Effector CD8-positive, alpha-beta T cell (primary cell): ENCODE results near the gene RECQL5.
"Not testable (repeated sequence)": the region's sequence is repeated elsewhere in the genome, so short reads cannot be mapped to it uniquely, and the experiment has no call there.

Source experiments
- DNase-seq: peaks from one replicate; lab custom pipeline; 2025; lab: John Stamatoyannopoulos, UW

The RECQL5 gene

GRCh38 chr17:75616521-75617122 is 50.3 kb downstream of the RECQL5 start:
- DNase-seq = no peak

GRCh38 chr17:75615301-75615700 is 51.7 kb downstream of the RECQL5 start:
- DNase-seq = no peak

GRCh38 chr17:75614556-75615270 is 52.2 kb downstream of the RECQL5 start:
- DNase-seq = no peak

DNA sequence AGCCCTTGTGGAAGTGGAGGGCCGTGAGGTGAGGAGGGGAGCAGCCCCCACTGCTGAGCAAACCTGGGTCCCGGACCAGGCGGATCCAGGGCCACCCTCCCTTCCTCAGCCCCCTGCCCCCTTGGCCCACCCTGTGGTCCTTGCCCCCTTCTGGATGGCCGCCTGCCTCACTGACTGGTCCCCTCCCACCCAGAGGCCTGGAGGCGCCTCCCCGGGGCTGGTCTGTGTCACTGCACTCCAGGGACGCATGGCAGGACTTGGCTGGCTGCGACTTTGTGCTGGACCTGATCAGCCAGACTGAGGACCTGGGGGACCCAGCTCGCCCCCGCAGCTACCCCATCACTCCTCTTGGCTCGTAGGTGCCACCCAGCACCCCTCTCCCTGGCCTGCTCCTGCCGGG is 52.9 kb downstream of the RECQL5 start:
- no peak for DNase-seq

- no peak for DNase-seq
Measured at GRCh38 chr17:75612906-75613626, 53.9 kb downstream of the RECQL5 start.

- no peak for DNase-seq
Measured at GRCh38 chr17:75611851-75612429, 55.0 kb downstream of the RECQL5 start.

GRCh38 chr17:75610103-75610984 is 56.6 kb downstream of the RECQL5 start:
- no peak for DNase-seq

- no peak for DNase-seq
Measured at GRCh38 chr17:75607086-75607485, 59.9 kb downstream of the RECQL5 start.

- no peak for DNase-seq
Measured at GRCh38 chr17:75605790-75606189, 61.2 kb downstream of the RECQL5 start.

DNA sequence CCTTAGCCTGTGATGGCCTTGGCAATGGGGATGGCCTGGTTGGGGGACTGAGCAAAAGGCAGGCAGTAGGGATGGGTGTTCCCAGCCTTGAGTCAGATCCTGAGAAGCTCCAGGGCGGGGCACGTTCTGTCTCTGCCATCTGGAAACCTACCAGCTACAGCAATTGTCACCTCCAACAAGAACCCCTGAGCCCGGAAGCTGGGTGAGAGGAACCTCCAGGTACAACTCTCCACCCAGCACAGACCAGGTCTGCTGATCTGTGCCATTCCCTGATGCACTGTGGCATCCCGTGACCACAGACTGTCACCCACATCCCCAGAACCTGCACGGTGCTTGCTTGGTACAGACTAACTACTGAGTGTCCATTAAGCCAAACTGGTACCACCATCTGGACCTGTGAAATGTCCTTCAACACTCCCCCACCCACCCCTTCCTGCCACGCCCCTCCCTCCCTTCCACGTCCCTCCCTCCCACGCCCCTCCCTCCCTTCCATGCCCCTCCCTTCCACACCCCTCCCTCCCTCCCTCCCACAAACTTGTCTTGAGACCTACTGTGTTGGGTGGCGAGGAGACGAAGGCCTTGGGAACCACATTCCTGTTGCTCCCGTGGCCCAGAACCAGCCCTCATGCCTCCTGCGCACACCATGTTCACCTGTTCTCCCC is 62.8 kb downstream of the RECQL5 start:
- no peak for DNase-seq

DNA sequence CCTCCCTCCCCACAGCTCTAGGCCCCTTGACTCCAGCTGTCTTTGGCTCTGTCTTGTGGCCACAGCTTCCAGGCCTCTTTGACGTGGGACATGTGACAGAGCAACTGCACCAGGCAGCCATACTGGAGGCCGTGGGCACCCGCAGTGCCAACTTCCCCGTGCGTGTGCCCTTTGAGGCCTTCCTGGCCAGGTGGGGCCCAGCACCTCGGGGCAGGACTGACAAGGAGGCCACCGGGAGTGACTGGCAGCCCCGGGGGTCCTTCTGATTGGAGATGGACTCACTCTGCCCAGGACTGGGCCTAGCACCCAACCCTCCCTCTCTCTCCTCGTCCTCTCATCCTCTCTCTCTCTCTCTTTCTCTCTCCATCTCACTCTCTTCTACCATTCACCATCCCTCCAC is 63.8 kb downstream of the RECQL5 start:
- DNase-seq = no peak

- DNase-seq = no peak
Measured at GRCh38 chr17:75602644-75603043, 64.3 kb downstream of the RECQL5 start.

- DNase-seq = peak; percentile 57
Measured at GRCh38 chr17:75601057-75601987, 65.6 kb downstream of the RECQL5 start.

GRCh38 chr17:75596320-75597087 is 70.5 kb downstream of the RECQL5 start:
- DNase-seq = no peak

DNA sequence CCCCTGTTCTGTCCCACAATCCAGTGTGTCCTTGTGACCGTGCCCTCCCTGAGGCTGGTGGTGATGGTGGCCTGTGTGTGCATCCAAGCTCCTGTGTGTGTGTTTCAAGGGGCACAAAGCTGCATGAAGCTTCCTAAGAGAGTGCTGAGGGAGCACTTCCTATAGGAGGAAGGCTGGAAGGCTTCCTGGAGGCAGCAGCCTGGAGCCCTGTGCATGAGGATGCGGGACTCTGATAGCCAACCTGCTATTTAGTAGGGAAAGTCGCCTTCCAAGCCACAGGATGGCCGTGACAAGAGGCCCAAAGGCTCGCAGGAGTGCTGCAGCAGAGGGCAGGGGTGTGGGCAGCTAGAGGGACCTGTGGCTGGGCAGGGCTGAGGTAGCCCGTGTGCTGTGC is 71.0 kb downstream of the RECQL5 start:
- DNase-seq = no peak

DNA sequence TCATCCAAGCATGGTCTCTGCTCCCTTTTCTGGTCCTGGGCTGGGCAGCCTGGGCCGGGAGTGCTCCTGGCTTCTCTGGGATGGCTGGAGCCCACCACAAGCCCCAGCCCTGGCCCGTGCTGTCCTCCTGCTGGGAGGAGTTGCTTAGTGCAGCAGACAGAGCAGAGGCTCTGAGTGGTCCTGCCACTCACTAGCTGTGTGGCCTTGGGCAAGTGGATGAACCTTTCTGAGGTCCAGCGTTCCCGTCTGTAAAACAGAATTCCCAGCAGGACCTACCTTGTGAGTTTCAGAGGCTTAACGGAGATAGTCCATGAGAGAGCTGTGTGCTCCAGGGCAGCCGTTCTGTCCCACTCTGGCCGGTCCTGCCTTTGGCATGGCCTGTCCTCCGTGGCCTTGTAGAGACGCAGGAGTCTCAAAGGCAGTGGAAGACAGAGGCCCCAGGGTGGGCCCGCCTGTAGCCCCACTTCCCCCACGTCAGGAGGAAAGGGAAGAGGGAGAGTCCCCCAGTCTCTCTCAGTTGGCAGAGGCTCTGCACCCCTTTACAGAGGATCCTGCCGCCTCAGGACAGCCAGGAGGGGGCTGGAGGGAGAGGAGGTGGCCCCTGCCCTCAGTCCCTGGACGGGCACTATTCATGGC is 71.6 kb downstream of the RECQL5 start:
- no peak for DNase-seq

GRCh38 chr17:75594499-75595283 is 72.3 kb downstream of the RECQL5 start:
- DNase-seq = no peak

GRCh38 chr17:75593430-75593829 is 73.5 kb downstream of the RECQL5 start:
- DNase-seq = not testable (repeated sequence)
